Measurements from ENCODE around the gene CYBB.

Gene CYBB

DNA sequence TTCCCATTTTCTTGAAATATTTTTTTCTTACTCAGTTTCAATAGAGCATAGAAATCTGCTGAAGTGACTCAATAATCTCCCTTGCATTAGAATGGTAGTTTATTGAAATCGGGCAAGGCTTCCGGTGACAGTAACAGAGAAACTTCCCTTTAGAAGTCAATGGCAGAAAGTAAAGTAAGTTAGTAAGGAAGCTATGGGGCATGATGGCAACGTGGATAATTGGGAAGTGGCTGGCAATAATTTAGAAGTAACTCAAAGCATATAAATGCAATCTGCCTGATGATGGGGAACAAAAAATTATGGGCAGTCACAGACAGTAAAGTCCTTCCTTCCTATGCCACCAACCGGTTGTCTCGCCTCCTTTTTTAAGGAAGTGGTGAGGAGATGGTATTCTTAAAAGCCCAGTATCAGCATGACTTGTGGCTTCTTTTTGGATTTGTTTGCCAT is 7.6 kb downstream of the CYBB start:
- Histone ChIP-seq H3K27ac (no peak overlapping the region), H3K79me2 (no peaks in the 10 kb centered on the region), H3K27me3 (ENCODE audit: control insufficient read depth, insufficient read depth, low read length) (no peaks in the 10 kb centered on the region), H3K9ac (no peak overlapping the region), H3K9me3 (ENCODE audit: control insufficient read depth, low read length) (no peaks in the 10 kb centered on the region), H3K4me3 (ENCODE audit: low read depth, low read length) (no peak overlapping the region), H2AFZ (no peak overlapping the region), H3K36me3 (ENCODE audit: control insufficient read depth, insufficient read depth, low read length) (no peaks in the 10 kb centered on the region), H3K4me2 (ENCODE audit: low read length) (no peak overlapping the region), H3K4me1 (no peaks in the 10 kb centered on the region)
- TF ChIP-seq, protein P1, sequence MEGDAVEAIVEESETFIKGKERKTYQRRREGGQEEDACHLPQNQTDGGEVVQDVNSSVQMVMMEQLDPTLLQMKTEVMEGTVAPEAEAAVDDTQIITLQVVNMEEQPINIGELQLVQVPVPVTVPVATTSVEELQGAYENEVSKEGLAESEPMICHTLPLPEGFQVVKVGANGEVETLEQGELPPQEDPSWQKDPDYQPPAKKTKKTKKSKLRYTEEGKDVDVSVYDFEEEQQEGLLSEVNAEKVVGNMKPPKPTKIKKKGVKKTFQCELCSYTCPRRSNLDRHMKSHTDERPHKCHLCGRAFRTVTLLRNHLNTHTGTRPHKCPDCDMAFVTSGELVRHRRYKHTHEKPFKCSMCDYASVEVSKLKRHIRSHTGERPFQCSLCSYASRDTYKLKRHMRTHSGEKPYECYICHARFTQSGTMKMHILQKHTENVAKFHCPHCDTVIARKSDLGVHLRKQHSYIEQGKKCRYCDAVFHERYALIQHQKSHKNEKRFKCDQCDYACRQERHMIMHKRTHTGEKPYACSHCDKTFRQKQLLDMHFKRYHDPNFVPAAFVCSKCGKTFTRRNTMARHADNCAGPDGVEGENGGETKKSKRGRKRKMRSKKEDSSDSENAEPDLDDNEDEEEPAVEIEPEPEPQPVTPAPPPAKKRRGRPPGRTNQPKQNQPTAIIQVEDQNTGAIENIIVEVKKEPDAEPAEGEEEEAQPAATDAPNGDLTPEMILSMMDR (IDR thresholded peaks at IDR 0.05) = no peak

DNA sequence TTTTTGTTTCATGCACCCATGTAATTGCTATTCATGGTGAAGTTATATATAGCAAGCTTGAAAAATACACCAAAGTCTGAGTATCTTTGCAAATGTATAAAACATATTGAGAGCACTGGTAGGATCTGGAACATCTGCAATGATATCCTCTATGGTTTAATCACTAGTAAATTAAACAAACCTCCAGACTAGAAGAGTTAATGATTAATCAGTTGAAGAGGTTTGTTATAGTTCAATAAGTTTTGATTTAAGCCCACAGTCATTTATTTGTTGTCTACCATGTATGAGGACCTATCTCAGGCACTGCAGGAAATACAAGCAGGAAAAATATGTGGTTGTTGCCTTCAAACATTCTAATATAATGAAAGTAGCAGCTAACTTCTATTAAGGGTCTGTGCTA is 16.5 kb downstream of the CYBB start:
- H3K4me2 ChIP-seq (ENCODE audit: low read length) = no peak overlapping the region
- no peaks in the 10 kb centered on the region for H3K4me1 ChIP-seq
- no peak overlapping the region for H3K9ac ChIP-seq
- H3K27me3 ChIP-seq (ENCODE audit: control insufficient read depth, insufficient read depth, low read length) = no peaks in the 10 kb centered on the region
- H3K79me2 ChIP-seq = no peaks in the 10 kb centered on the region
- H3K4me3 ChIP-seq (ENCODE audit: low read depth, low read length) = no peak overlapping the region
- TF ChIP-seq, protein P1 (IDR thresholded peaks at IDR 0.05) = no peak
- no peak overlapping the region for H2AFZ ChIP-seq
- H3K27ac ChIP-seq = no peak overlapping the region
- H3K36me3 ChIP-seq (ENCODE audit: control insufficient read depth, insufficient read depth, low read length) = no peaks in the 10 kb centered on the region
- no peaks in the 10 kb centered on the region for H3K9me3 ChIP-seq (ENCODE audit: control insufficient read depth, low read length)

DNA sequence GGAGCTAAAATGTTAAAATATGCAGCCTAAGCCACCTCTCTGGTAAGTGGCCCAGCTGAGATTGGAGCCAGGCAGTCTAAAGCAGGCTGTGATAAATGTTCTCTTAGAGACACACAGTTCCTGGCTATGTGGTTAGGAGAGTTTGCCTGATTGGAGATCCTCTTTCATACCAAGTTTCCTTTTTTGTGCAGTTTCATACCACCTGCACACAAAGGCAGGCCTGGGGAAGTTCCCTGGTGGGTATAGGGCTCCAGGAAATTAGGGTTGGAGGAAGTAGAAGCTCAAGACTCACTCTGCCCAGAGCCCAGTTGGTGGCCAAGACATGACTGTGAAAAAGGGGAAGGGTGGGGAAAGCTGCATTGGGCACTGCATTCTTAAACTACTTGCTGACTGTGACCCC is 16.9 kb downstream of the CYBB start:
- Histone ChIP-seq H3K4me1 (no peaks in the 10 kb centered on the region), H3K36me3 (ENCODE audit: control insufficient read depth, insufficient read depth, low read length) (no peaks in the 10 kb centered on the region), H3K27me3 (ENCODE audit: control insufficient read depth, insufficient read depth, low read length) (no peaks in the 10 kb centered on the region), H3K9me3 (ENCODE audit: control insufficient read depth, low read length) (no peaks in the 10 kb centered on the region), H3K4me2 (ENCODE audit: low read length) (no peak overlapping the region), H2AFZ (no peak overlapping the region), H3K4me3 (ENCODE audit: low read depth, low read length) (no peak overlapping the region), H3K9ac (no peak overlapping the region), H3K27ac (no peak overlapping the region), H3K79me2 (no peaks in the 10 kb centered on the region)
- TF ChIP-seq, protein P1 (IDR thresholded peaks at IDR 0.05) = no peak

DNA sequence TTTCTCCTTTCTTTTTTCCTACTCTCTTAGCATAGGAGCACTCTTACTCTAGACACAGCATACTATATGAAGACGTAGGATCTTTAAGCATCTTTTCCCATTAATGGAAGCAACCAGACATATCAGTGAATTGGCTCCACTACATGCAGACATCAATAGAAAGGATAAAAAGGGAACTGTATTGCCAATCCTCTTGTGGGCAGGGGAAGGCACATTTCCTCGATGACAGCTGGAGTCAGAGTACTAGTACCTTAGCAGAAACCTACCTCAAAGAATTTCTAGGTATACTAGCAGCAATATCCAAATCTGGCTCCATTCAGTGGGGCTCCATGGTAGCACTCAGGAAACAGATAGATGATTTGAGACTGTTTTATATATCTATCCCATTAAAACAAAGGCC is 20.1 kb downstream of the CYBB start:
- Histone ChIP-seq H3K27ac (no peak overlapping the region), H3K9me3 (ENCODE audit: control insufficient read depth, low read length) (no peaks in the 10 kb centered on the region), H3K79me2 (no peaks in the 10 kb centered on the region), H3K4me2 (ENCODE audit: low read length) (no peak overlapping the region), H3K4me1 (no peaks in the 10 kb centered on the region), H3K27me3 (ENCODE audit: control insufficient read depth, insufficient read depth, low read length) (no peaks in the 10 kb centered on the region), H3K9ac (no peak overlapping the region), H2AFZ (no peak overlapping the region), H3K4me3 (ENCODE audit: low read depth, low read length) (no peak overlapping the region), H3K36me3 (ENCODE audit: control insufficient read depth, insufficient read depth, low read length) (no peaks in the 10 kb centered on the region)
- TF ChIP-seq, protein P1 (IDR thresholded peaks at IDR 0.05) = no peak

DNA sequence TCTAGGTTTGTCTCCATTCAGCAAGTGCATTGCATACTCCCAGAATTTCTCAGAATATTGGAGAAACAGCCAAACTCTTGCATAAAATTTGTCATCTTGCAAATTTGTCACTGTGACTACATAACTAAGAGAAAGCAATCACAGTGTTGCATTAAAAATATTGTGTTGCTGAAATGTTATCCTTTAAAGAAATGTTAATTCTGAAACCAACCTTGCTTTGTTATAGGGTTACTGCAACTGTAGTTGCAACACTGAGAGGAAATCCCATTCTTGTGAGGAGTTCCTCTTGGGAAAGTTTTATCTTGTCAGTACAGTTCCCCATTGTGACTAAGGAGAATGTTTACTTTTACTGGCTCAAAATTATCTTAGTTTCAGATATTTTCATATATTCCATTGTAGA is 20.9 kb downstream of the CYBB start:
- H3K27me3 ChIP-seq (ENCODE audit: control insufficient read depth, insufficient read depth, low read length) = no peaks in the 10 kb centered on the region
- H3K4me1 ChIP-seq = no peaks in the 10 kb centered on the region
- H3K9ac ChIP-seq = no peak overlapping the region
- no peak overlapping the region for H3K27ac ChIP-seq
- no peak overlapping the region for H3K4me3 ChIP-seq (ENCODE audit: low read depth, low read length)
- H3K79me2 ChIP-seq = no peaks in the 10 kb centered on the region
- H3K9me3 ChIP-seq (ENCODE audit: control insufficient read depth, low read length) = no peaks in the 10 kb centered on the region
- no peak overlapping the region for H2AFZ ChIP-seq
- TF ChIP-seq, protein P1 (IDR thresholded peaks at IDR 0.05) = no peak
- H3K36me3 ChIP-seq (ENCODE audit: control insufficient read depth, insufficient read depth, low read length) = no peaks in the 10 kb centered on the region
- H3K4me2 ChIP-seq (ENCODE audit: low read length) = no peak overlapping the region
